Stromal cell of bone marrow (primary cell): ENCODE measurements around the gene TNRC6C.
"Not testable (repeated sequence)": the region's sequence is repeated elsewhere in the genome, so short reads cannot be mapped to it uniquely, and the experiment has no call there.

ENCODE experiments used
- DNase-seq: peaks from one replicate; pipeline ENCODE4 v3.0.0-alpha.2; 2012; ENCODE audit warnings: low read depth

Gene TNRC6C

GRCh38 chr17:77963441-77963840 is 4.9 kb downstream of the TNRC6C start:
- peak; percentile 76 for DNase-seq

DNA sequence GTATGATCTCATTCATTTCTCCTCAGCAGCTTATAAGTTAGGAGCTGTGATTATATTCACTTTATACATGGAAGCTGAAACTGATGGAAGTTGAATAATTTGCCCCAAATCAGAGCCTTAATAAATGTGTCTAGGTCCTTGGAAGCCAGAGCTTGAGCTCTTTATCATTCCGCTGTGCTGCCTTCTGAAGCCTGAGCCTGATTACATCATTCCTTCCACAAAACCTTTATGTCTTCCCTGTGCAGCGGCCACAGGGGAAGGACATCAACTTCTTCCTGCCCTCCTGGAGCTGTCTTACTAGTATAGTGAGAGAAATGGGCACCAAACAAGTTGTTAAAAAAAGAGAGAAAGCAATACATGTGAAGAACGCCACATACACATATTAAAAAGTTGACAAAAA is 6.8 kb downstream of the TNRC6C start:
- DNase-seq: no peak

DNA sequence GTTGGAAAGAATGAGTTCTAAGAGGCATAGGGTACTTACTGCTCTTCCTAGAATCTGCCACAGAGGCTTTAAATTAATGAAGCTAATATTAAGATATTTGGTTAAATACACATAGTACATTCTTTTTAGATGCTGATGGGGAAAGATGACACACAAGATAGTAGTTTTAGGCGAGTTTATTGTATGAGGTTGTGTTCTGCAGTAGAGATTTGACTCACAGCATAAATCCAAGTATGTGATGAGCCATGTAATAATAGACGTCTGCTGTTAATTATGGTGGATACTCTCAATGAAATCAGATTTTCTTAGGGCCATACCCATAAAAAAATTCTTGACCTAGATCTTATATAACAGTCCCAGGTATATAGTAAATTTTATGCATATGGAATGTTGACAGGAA is 8.0 kb downstream of the TNRC6C start:
- no peak for DNase-seq

GRCh38 chr17:77968788-77969187 is 10.3 kb downstream of the TNRC6C start:
- DNase-seq: no peak

- not testable (repeated sequence) for DNase-seq
These were observed 13.8 kb downstream of the TNRC6C start for GRCh38 chr17:77972271-77972670.

- DNase-seq: no peak
These were observed 15.4 kb downstream of the TNRC6C start for GRCh38 chr17:77973953-77974352.

GRCh38 chr17:77974396-77974795 is 15.9 kb downstream of the TNRC6C start:
- DNase-seq: no peak

DNA sequence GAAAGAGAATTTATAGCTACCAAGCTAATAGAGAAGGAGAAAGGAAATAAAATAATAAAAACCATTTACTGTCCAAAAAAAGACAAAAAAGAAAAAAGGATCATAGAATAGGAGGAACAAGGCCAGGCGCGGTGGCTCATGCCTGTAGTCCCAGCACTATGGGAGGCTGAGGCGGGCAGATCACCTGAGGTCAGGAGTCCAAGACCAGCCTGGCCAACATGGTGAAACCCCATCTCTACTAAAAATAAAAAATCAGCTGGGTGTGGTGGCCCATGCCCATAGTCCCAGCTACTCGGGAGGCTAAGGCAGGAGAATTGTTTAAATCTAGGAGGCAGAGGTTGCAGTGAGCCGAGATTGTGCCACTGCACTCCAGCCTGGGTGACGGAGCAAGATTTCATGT is 23.9 kb downstream of the TNRC6C start:
- DNase-seq: not testable (repeated sequence)

- DNase-seq: no peak
These were observed 31.8 kb downstream of the TNRC6C start for GRCh38 chr17:77990301-77990700.

- DNase-seq: not testable (repeated sequence)
These were observed 35.2 kb downstream of the TNRC6C start for GRCh38 chr17:77993735-77994134.

GRCh38 chr17:77995146-77995852 is 36.8 kb downstream of the TNRC6C start:
- DNase-seq: peak; percentile 7

GRCh38 chr17:77996256-77996655 is 37.8 kb downstream of the TNRC6C start:
- no peak for DNase-seq

- DNase-seq: no peak
These were observed 41.1 kb downstream of the TNRC6C start for GRCh38 chr17:77999413-78000173.

- DNase-seq: peak; percentile 11
These were observed 41.8 kb downstream of the TNRC6C start for GRCh38 chr17:78000341-78000740.

DNA sequence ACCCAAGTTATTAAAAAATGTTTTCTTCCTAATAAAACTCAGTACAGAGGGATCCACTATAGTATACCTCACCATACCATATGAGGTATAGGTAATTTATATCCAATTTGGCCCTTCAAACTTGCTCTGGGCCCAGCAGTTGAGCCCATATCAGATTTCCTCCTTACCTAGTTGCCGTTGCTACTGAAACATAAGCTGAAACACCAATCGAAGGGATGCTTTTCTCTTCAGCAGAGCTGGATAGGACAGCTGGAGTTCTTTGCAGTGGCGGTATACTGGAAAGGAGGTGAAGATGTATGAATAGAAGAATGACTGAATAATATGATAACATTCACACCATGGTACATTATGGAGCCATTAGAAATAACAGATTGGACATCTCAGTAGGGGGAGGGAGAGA is 42.7 kb downstream of the TNRC6C start:
- DNase-seq: no peak

DNA sequence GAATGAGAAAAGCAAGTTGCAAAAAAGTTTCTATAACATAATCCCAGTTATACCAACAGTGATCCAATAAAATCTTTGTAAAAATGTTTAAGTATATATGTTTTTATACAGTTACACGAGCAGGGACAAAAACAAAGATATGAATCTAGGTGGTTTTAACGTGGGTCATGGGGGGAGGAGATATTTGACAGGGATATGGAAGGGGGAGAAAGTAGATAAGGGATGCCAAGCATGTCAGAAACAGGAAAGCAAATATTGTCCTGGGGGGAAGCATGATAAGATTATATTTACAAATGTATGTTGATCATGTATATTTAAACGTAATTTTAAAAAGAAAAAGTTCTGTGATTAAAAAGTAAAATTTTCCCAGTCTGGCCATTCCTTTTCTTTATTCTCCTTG is 43.1 kb downstream of the TNRC6C start:
- DNase-seq: no peak

GRCh38 chr17:78002166-78002565 is 43.7 kb downstream of the TNRC6C start:
- no peak for DNase-seq

DNA sequence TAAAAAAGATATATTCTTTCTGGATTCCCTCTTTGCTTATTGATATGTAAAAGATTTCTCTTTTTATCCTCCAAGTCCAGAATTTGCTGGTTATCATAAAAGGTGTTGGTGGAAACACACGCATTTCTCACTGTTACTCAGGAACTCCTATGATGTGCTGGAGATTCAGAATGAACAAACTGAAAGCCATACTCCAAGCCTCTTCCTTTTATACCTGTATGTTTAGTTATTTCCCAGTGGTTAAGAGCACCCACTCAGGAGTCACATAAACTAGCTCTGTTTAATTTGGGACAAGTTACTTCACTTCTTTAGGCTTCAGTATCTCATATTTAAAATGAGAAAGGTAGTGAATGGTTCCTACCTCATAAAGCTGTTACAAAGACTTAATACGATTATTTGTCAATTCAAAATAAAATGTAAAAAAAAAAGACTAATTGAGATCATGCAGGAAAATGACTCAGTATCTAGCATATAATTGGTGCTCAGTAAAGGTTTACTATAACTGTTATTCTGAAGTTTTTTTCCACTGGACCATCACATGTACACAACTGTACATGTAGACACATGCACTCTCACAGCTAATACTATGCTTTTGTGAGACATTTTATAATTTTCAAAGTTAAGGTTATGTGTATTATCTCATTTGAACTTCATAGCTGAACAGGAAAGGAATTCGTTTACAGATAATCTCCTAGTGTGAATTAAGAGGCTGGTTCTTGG is 47.1 kb downstream of the TNRC6C start:
- DNase-seq: no peak

DNA sequence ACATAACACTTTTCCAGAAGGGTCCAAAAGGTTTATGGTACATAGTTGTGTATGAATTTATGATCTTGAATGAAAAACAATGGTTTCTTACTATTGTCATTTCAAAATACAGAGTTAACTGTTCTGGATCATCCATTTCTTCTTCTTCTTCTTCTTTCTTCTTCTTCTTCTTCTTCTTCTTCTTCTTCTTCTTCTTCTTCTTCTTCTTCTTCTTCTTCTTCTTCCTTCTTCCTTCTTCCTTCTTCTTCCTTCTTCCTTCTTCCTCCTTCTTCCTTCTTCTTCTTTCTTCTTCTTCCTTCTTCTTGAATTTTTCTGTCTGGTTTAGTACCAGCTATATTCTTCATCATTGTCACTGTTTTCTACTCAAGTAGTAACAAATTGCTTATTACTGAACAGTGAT is 47.8 kb downstream of the TNRC6C start:
- no peak for DNase-seq

- DNase-seq: no peak
These were observed 49.1 kb downstream of the TNRC6C start for GRCh38 chr17:78007647-78008046.

DNA sequence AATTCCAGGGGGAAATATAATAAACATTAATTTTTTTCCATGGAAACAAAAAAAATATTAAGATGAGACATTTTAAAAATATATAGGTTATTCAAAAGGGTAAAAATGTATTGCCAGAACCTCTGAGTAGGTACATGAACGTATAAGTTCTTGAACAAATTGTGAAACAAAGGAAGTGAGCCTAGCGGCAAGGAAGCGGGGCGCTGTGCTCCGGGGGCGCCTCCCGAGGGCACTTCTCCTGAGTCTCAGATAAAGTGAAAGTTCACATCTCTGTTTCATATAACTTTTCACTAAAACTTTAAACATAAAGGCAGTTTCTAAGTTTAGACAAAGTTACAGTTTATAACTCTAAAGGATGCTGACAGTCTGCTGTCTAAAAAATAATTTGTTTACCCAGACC is 52.3 kb downstream of the TNRC6C start:
- DNase-seq: no peak

DNA sequence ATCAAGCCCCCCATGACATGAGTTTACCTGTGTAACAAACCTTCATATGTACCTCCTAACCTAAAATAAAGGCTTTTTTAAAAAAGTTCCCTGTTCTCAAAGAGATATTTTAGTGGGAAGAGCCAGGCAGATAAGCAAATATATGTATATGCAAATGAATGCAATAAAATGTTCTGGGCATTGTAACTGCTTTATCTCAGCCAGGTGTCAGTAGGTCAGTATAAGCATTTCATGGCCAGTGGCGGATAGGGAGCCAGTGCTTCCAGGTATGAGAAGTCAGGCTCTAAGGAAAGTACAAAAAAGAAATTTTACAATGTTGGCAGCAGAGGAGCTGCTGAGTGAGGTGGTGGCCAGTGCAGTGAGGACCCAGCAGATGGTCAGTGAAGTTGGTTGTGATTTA is 53.9 kb downstream of the TNRC6C start:
- no peak for DNase-seq
